Smooth muscle cell (in vitro differentiated cells): ENCODE measurements around the gene ENDOU. TPM values are rescaled to one million over a fixed set of nuclear protein-coding genes. Genes with fewer than 3 reads are reported as not detected.

Experiments
- DNase-seq: peaks from one replicate; lab custom pipeline; 2025; ENCODE audit not compliant: unreplicated experiment; lab: John Stamatoyannopoulos, UW
- H2AFZ ChIP-seq: fragments of 200-600 bp; sonication (generic); 2 replicates; pipeline ENCODE4 v1.6.0; 2016; ENCODE audit warnings: antibody characterized with exemption, low read depth, mild to moderate bottlenecking
- H3F3A ChIP-seq: fragments of 200-600 bp; sonication (generic); 2 replicates; pipeline ENCODE4 v1.6.0; 2017; ENCODE audit warnings: antibody characterized with exemption, low read depth
- H3K27ac ChIP-seq: fragments of 200-600 bp; sonication (generic); 2 replicates; pipeline ENCODE4 v1.5.1; 2016; ENCODE audit warnings: low read depth, mild to moderate bottlenecking
- H3K27me3 ChIP-seq: fragments of 200-600 bp; sonication (generic); 2 replicates; pipeline ENCODE4 v1.6.1; 2016; ENCODE audit warnings: low read depth, mild to moderate bottlenecking
- H3K36me3 ChIP-seq: fragments of 200-600 bp; sonication (generic); 2 replicates; pipeline ENCODE4 v1.5.1; 2016; ENCODE audit warnings: low read depth
- H3K4me1 ChIP-seq: fragments of 200-600 bp; sonication (generic); 2 replicates; pipeline ENCODE4 v1.5.1; 2016; ENCODE audit warnings: low read depth
- H3K4me2 ChIP-seq: fragments of 200-600 bp; sonication (generic); 2 replicates; pipeline ENCODE4 v1.6.0; 2016; ENCODE audit warnings: mild to moderate bottlenecking
- H3K4me3 ChIP-seq: fragments of 200-600 bp; sonication (generic); 2 replicates; pipeline ENCODE4 v1.5.1; 2016; ENCODE audit warnings: mild to moderate bottlenecking
- H3K79me2 ChIP-seq: fragments of 200-600 bp; sonication (generic); 2 replicates; pipeline ENCODE4 v1.6.0; 2016; ENCODE audit warnings: low read depth, mild to moderate bottlenecking
- H3K9ac ChIP-seq: fragments of 200-600 bp; sonication (generic); 2 replicates; pipeline ENCODE4 v1.6.0; 2016; ENCODE audit warnings: low read depth
- H3K9me3 ChIP-seq: fragments of 200-600 bp; sonication (generic); replicated peaks from 2 replicates; pipeline ENCODE4 v1.5.1; 2016; ENCODE audit warnings: low read depth
- H4K20me1 ChIP-seq: fragments of 200-600 bp; sonication (generic); 2 replicates; pipeline ENCODE4 v1.6.0; 2016; ENCODE audit warnings: low read depth
- whole genome bisulfite sequencing: methylation state at CpG from one replicate; pipeline ENCODE4 v1.1.7; 2016; ENCODE audit warnings: low lambda C conversion rate; 5-methylcytosine and 5-hydroxymethylcytosine counted together
- polyA plus RNA-seq: library from polyadenylated mRNA; unstranded; fragments of >200 nt; fragmentation: Nextera tagmentation; extraction: Ambion mirVana; gene quantifications from 2 replicates; pipeline ENCODE4 v1.2.1, GENCODE V29; 2016
- total RNA-seq: library from RNA; depleted of rRNA; stranded (reverse); fragments of >200 nt; gene quantifications from 2 replicates; pipeline ENCODE4 v1.2.3, GENCODE V29; 2014
- TF ChIP-seq, protein P1 (sequence below): fragments of 200-600 bp; sonication (generic); IDR thresholded peaks from 2 replicates; pipeline ENCODE4 v1.5.1; 2017; ENCODE audit warnings: borderline replicate concordance, mild to moderate bottlenecking, antibody characterized with exemption; ENCODE audit not compliant: insufficient read depth, poor library complexity, severe bottlenecking

ENDOU gene
- total and polyA plus RNA-seq, 2 experiments from 2014 or later, result 0.47 to 5.1 TPM

DNA sequence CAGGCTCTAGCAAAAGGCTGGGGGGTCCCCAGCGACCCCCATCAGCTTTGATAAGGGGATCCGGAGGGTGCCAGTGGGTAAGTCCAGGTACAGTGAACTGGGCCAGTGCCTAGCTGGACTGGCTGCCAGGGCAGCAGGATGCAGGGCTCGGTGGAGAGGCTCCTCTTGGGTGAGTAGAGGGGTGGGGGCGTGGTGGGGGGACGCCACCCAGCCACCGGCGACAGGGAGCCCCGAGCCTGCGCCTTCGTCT lies 33.2 kb upstream of the ENDOU start:
- Histone ChIP-seq H3F3A (no peaks in the 10 kb centered on the region), H3K9me3 (no peaks in the 10 kb centered on the region), H4K20me1 (no peaks in the 10 kb centered on the region), H3K36me3 (no peaks in the 10 kb centered on the region), H3K79me2 (no peaks in the 10 kb centered on the region), H2AFZ (peak overlapping the region; percentile 96), H3K27ac (no peak overlapping the region), H3K4me2 (peak overlapping the region; percentile 88), H3K4me3 (peak overlapping the region; percentile 66), H3K9ac (peak overlapping the region; percentile 36), H3K4me1 (peaks cover 23% of the 10 kb centered on the region), H3K27me3 (no peaks in the 10 kb centered on the region)
- DNase-seq, result no peak
- 15% methylated on average over 10 of the region's 10 CpGs for WGBS
- TF ChIP-seq, protein P1, sequence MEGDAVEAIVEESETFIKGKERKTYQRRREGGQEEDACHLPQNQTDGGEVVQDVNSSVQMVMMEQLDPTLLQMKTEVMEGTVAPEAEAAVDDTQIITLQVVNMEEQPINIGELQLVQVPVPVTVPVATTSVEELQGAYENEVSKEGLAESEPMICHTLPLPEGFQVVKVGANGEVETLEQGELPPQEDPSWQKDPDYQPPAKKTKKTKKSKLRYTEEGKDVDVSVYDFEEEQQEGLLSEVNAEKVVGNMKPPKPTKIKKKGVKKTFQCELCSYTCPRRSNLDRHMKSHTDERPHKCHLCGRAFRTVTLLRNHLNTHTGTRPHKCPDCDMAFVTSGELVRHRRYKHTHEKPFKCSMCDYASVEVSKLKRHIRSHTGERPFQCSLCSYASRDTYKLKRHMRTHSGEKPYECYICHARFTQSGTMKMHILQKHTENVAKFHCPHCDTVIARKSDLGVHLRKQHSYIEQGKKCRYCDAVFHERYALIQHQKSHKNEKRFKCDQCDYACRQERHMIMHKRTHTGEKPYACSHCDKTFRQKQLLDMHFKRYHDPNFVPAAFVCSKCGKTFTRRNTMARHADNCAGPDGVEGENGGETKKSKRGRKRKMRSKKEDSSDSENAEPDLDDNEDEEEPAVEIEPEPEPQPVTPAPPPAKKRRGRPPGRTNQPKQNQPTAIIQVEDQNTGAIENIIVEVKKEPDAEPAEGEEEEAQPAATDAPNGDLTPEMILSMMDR, result no peak

DNA sequence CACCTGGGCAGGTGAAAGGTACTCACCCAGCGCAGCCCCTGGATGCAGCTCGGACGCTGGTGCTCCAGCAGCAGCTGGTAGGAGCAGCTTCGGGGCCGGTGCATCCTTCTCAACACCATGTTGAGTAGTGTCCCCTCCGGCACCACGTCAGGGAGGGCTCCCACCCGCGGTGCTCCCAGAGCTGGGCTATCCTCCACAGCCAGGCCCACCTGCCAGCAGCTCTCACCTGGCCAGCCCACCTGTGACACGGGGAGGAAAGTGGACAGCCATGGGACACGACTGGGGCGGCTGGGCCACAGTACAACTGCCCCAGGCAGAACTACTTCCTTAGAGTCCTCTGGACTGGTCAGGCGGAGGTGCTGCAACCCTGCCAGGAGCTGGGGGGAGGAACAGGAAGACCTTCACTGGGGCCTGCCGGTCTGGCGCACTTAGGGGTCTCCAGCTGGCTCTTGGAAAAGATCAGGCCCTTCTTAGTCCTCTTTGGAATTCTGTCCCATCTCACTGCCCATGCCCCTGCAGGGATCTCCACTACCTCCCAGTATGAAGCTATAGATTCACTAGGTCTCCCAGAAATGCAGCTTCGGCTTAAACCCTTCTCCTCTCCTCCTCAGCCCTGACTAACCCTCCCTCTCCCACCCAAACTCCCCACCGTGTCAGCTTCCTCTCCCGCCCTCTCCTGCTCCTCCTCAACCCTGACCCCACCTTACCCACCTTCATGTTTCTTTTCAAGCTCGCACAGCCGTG lies 32.7 kb upstream of the ENDOU start:
- no peaks in the 10 kb centered on the region for H3K9me3 ChIP-seq
- H3K4me2 ChIP-seq, result peak overlapping the region; percentile 88
- H3K36me3 ChIP-seq, result no peaks in the 10 kb centered on the region
- H3K79me2 ChIP-seq, result no peaks in the 10 kb centered on the region
- H3K4me3 ChIP-seq, result peak overlapping the region; percentile 66
- no peaks in the 10 kb centered on the region for H3K27me3 ChIP-seq
- TF ChIP-seq, protein P1, result no peak
- peaks cover 27% of the 10 kb centered on the region for H3K4me1 ChIP-seq
- no peak overlapping the region for H3K27ac ChIP-seq
- DNase-seq, result no peak
- no peaks in the 10 kb centered on the region for H3F3A ChIP-seq
- peak overlapping the region; percentile 96 for H2AFZ ChIP-seq
- peak overlapping the region; percentile 36 for H3K9ac ChIP-seq
- WGBS, result 59% methylated on average over 18 of the region's 20 CpGs
- no peaks in the 10 kb centered on the region for H4K20me1 ChIP-seq

DNA sequence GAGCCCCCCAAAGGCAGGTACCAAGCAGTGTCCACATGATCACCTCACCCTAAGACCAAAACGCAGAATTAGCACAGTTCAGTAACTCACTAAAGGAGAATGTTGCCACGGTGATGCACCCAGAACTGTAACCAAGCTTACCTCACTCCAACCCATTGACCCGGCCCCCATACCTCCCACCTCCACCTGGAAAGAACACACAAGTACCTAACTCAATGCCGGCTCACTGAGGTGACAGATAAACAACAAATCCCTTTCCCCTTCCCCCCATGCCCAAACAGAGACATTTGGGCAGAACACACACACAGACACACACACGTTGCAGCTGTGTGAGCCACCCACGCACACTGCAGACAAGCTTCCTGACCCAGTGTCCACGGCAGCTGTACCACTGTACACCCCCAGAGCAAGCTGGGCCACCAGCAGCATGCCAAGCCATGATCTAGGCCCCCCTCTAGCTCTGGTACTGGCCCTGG lies 32.1 kb upstream of the ENDOU start:
- H3F3A ChIP-seq, result no peaks in the 10 kb centered on the region
- TF ChIP-seq, protein P1, result no peak
- no peak overlapping the region for H3K4me3 ChIP-seq
- H3K9me3 ChIP-seq, result no peaks in the 10 kb centered on the region
- WGBS, result 64% methylated on average over 7 of the region's 7 CpGs
- H4K20me1 ChIP-seq, result no peaks in the 10 kb centered on the region
- no peaks in the 10 kb centered on the region for H3K79me2 ChIP-seq
- H2AFZ ChIP-seq, result no peak overlapping the region
- no peaks in the 10 kb centered on the region for H3K27me3 ChIP-seq
- peak overlapping the region; percentile 88 for H3K4me2 ChIP-seq
- H3K9ac ChIP-seq, result no peak overlapping the region
- no peak for DNase-seq
- H3K27ac ChIP-seq, result no peak overlapping the region
- H3K4me1 ChIP-seq, result peaks cover 27% of the 10 kb centered on the region
- no peaks in the 10 kb centered on the region for H3K36me3 ChIP-seq
